Lung (tissue), 12 donors: ENCODE results near the gene CFAP99. TPM values are rescaled to one million over a fixed set of nuclear protein-coding genes. Genes with fewer than 3 reads are reported as not detected.

ENCODE experiments used
- ATAC-seq: fragments of 200-7000 bp; cut with Tn5 transposase; one replicate; pipeline ENCODE4 v1.9.1; 2020; ENCODE audit warnings: moderate number of reproducible peaks; ENCODE audit not compliant: insufficient read depth, low FRiP score
- DNase-seq, 3 donors: peaks; one replicate each; pipeline ENCODE4 v3.0.0-alpha.2; 2013 to 2017
- H3K27ac ChIP-seq, 2 donors: one replicate each; pipeline ENCODE4 v1.5.1; 2013; ENCODE audit warnings: mild to moderate bottlenecking in 2 of 2, moderate library complexity in 2 of 2, control low read depth in 1 of 2, inconsistent platforms in 1 of 2, low read depth in 1 of 2, low read length in 1 of 2
- H3K27me3 ChIP-seq, 3 donors: one replicate each; pipeline ENCODE4 v1.5.1; 2013; ENCODE audit warnings: low read length in 2 of 3; ENCODE audit not compliant: control insufficient read depth in 3 of 3, insufficient read depth in 3 of 3
- H3K36me3 ChIP-seq, 4 donors: one replicate each; pipeline ENCODE4 v1.5.1; 2013; ENCODE audit warnings: low read length in 4 of 4, mild to moderate bottlenecking in 1 of 4, moderate library complexity in 1 of 4; ENCODE audit not compliant: control insufficient read depth in 4 of 4, insufficient read depth in 4 of 4
- H3K4me1 ChIP-seq, 5 donors: one replicate each; pipeline ENCODE4 v1.5.1; 2013; ENCODE audit warnings: low read length in 5 of 5, mild to moderate bottlenecking in 2 of 5, moderate library complexity in 1 of 5; ENCODE audit not compliant: control insufficient read depth in 5 of 5, insufficient read depth in 5 of 5
- H3K4me3 ChIP-seq: one replicate; pipeline ENCODE4 v1.5.1; 2013; ENCODE audit warnings: mild to moderate bottlenecking, control low read depth, moderate library complexity
- H3K9ac ChIP-seq, 2 donors: one replicate each; pipeline ENCODE4 v1.5.1; 2013; ENCODE audit warnings: low read length in 2 of 2, control low read depth in 1 of 2; ENCODE audit not compliant: insufficient read depth in 1 of 2
- H3K9me3 ChIP-seq, 4 donors: one replicate each; pipeline ENCODE4 v1.5.1; 2013; ENCODE audit warnings: low read length in 3 of 4, mild to moderate bottlenecking in 1 of 4, moderate library complexity in 1 of 4; ENCODE audit not compliant: control insufficient read depth in 4 of 4, insufficient read depth in 3 of 4
- CTCF ChIP-seq: IDR thresholded peaks from 2 replicates; pipeline ENCODE4 v1.5.1; 2012; ENCODE audit warnings: mild to moderate bottlenecking; ENCODE audit errors: control extremely low read depth, extremely low read depth
- WGBS, 2 donors: extraction: QIAGEN DNeasy Blood & Tissue Kit; methylation state at CpG; one replicate each; pipeline ENCODE4 v1.1.7; 2013; 5-methylcytosine and 5-hydroxymethylcytosine counted together
- polyA plus RNA-seq, 2 donors: library from polyadenylated mRNA; stranded (reverse); fragments of 200-250 nt; gene quantifications; one replicate each; pipeline ENCODE4 v1.2.1, GENCODE V29; 2013
- total RNA-seq, 2 donors: library from RNA; depleted of rRNA in 1 of 2; stranded (reverse); fragments of >200 nt in 1 of 2; gene quantifications; one replicate each; pipeline ENCODE4 v1.2.1, GENCODE V29; 2014 to 2021
- donor health status: control.
- donor health status: control.
- donor health status: Bipolar disorder and iron deficiency.
- donor health status: healthy.
- donor health status: DM: yes; HTN: yes; CAD: no.

Gene CFAP99
- total and polyA plus RNA-seq, 4 donors = 2.1 to 12.1 (median 2.3) TPM

DNA sequence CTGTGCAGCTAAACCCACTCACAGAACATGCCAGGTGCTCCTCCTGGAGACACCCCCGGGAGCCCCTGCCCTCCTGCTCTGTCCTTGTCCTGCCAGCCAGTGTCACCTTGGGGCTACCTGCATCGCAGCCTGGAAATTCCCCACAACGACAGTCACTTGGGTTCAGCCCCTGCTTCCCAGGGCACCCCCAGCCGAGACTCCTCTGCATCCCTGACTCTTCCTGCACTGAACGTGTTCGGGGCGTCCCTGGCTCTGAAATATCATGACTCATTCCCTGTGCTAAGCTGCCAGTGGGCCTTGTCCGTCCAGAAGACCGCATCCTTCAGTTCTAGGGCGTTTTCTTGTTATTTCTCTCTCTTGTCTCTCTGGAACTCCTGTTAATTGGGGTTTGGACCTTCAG, 5.8 kb downstream of the CFAP99 start:
- DNase-seq (no peak), ATAC-seq (no peak)
- no peaks in the 10 kb centered on the region for H3K36me3 ChIP-seq
- H3K27ac ChIP-seq = no peak overlapping the region
- H3K4me1 ChIP-seq = peaks cover 0 to 1% (median 0%) of the 10 kb centered on the region in 5 donors
- TF ChIP-seq CTCF = no peak
- no peaks in the 10 kb centered on the region for H3K9me3 ChIP-seq
- peaks cover 0 to 24% (median 21%) of the 10 kb centered on the region in 3 donors for H3K27me3 ChIP-seq
- no peak overlapping the region for H3K9ac ChIP-seq
- no peak overlapping the region for H3K4me3 ChIP-seq
- WGBS, 2 donors = 86 to 89% methylated on average over 10 of the region's 10 CpGs

GRCh38 chr4:2425386-2426068, 6.8 kb downstream of the CFAP99 start:
- Histone ChIP-seq H3K9ac (no peak overlapping the region), H3K27ac (no peak overlapping the region), H3K4me3 (no peak overlapping the region), H3K9me3 (no peaks in the 10 kb centered on the region), H3K36me3 (no peaks in the 10 kb centered on the region), H3K27me3 (peaks cover 0 to 15% (median 12%) of the 10 kb centered on the region in 3 donors), H3K4me1 (no peaks in the 10 kb centered on the region)
- DNase-seq = no peak
- TF ChIP-seq CTCF = no peak
- no peak for ATAC-seq
- WGBS, 2 donors = 95% methylated on average over 13 of the region's 13 CpGs

DNA sequence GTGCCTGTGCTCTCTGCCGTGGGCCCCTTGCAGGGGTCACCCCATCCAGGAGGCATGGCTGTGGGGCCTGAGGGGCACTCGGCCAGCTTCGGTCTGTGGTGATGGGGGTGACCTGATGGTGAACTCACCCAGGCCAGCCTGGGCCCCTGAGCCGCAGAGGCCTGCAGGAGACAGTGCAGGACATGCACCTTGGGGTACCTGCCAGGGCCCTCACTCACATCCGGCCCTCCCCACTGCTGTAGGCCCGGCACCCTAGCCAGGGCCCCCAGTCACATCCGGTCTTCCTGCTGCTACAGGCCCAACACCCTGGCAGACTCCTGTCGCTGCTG, 7.3 kb downstream of the CFAP99 start:
- WGBS, 2 donors = 82 to 88% methylated on average over 8 of the region's 8 CpGs
- Histone ChIP-seq H3K4me3 (no peak overlapping the region), H3K27ac (no peak overlapping the region), H3K36me3 (no peaks in the 10 kb centered on the region), H3K9me3 (no peaks in the 10 kb centered on the region), H3K9ac (no peak overlapping the region), H3K4me1 (no peaks in the 10 kb centered on the region), H3K27me3 (peaks cover 0 to 10% (median 7%) of the 10 kb centered on the region in 3 donors)
- DNase-seq (no peak), ATAC-seq (no peak)
- no peak for TF ChIP-seq CTCF
